ENCODE results near the gene OR8G1.

DNA sequence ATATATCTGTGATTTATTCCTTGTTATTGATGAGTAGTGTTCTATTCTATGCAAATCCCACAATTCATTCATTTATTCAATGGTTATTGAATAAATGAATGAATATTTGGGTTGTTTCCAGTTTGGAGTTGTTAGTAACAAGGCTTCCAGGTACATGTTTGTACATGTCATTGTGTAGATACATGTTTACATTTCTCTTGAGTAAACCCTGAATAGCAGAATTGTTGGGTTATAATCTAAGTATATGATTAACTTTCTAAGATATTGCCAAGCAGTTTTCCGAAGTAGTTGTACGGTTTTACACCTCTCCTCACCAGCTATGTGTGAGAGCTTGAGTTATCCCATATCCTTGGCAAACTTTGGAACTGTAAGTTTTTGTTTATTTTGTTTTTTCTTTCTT, 18.5 kb upstream of the OR8G1 start:
- TF ChIP-seq POLR2A (IDR thresholded peaks at IDR 0.05; ENCODE audit: low read length) (no peak), GATA1 (IDR thresholded peaks at IDR 0.05; ENCODE audit: low read depth, low read length) (no peak)

Data from erythroblast (primary cell).